ENCODE results near the gene MFGE8. TPM values are rescaled to one million over a fixed set of nuclear protein-coding genes. Genes with fewer than 3 reads are reported as not detected.

MFGE8 gene
- polyA plus RNA-seq, 1 donor from 2014 or later, result 1.1 TPM

DNA sequence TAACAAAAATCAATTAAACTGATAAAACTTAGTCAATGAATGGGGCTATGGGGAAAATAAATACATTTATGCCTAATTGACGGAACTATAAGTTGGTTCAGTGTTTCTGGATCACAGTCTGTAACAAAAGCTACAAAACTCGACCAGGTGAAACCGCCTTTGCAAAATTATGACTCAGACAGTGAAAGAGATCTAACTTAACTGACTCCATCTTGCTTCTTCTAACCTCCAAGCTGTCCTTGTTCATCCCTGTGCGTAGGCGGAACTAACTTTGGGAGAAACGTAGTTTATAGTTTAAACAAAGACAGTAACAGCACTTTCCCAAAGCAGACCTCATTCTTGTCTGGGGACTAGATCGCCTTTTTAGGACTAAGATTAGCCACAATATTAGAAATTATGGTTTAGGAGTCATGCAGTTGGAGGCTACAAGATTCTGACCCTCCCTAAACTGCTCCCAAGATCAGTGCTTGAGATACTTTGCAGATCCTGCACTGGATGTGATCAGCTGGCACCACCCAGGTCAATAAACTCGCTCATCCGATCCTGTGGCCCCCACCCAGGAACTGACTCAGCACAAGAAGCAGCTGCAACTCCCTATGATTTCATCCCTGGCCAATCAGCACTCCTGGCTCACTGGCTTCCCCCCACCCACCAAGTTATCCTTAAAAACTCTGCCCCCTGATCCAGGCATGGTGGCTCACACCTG is 7.2 kb upstream of the MFGE8 start:
- H3K9me3 ChIP-seq (ENCODE audit: low read length), result no peaks in the 10 kb centered on the region

DNA sequence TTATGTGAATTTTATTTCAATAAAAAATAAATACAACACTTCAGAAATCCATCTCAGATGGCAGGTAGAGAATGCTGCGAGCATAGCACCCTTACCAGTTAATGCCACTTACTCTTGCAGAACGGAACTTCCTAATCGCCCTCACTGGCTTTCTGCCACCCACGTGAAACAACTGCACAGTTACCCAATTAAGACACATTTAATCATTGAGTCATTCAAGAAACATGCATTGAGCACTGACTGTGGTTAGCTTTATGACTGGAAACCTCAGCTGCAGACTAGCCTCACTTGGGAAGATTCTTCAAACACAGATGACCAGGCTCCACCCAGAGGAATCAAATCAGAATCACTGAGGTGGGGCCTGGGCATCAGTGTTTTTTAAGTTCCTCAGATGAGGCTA is 5.6 kb upstream of the MFGE8 start:
- no peak overlapping the region for H3K9ac ChIP-seq (ENCODE audit: low read length)
- no peaks in the 10 kb centered on the region for H3K79me2 ChIP-seq (replicated peaks; ENCODE audit: insufficient read depth, low read length)

More for the DNA sequence above, 7.2 kb upstream of the MFGE8 start:
- no peak overlapping the region for H3K4me3 ChIP-seq (ENCODE audit: low read length)
- H3K27ac ChIP-seq (ENCODE audit: low read length), result no peak overlapping the region
- H3F3A ChIP-seq (ENCODE audit: insufficient read depth, low read length, poor library complexity, severe bottlenecking), result no peaks in the 10 kb centered on the region
- no peak overlapping the region for H3K4me2 ChIP-seq (ENCODE audit: low read length)
- H3K9me2 ChIP-seq (ENCODE audit: insufficient read depth, low read length), result no peaks in the 10 kb centered on the region
- H4K20me1 ChIP-seq (ENCODE audit: insufficient read depth), result no peaks in the 10 kb centered on the region
- H3K27me3 ChIP-seq (ENCODE audit: insufficient read depth, low read depth, low read length), result no peaks in the 10 kb centered on the region
- TF ChIP-seq POLR2AphosphoS5 (IDR thresholded peaks at IDR 0.05) (no peak), TAF1 (IDR thresholded peaks at IDR 0.05; ENCODE audit: low read depth) (no peak), EP300 (conservative IDR thresholded peaks at IDR 0.05; ENCODE audit: poor library complexity, severe bottlenecking) (no peak), EZH2 (IDR thresholded peaks at IDR 0.05; ENCODE audit: borderline replicate concordance, insufficient read depth, low read length, poor library complexity, severe bottlenecking) (no peak), RAD21 (conservative IDR thresholded peaks at IDR 0.05) (no peak), MXI1 (conservative IDR thresholded peaks at IDR 0.05; ENCODE audit: poor library complexity, severe bottlenecking) (no peak)
- TF ChIP-seq, protein P1, sequence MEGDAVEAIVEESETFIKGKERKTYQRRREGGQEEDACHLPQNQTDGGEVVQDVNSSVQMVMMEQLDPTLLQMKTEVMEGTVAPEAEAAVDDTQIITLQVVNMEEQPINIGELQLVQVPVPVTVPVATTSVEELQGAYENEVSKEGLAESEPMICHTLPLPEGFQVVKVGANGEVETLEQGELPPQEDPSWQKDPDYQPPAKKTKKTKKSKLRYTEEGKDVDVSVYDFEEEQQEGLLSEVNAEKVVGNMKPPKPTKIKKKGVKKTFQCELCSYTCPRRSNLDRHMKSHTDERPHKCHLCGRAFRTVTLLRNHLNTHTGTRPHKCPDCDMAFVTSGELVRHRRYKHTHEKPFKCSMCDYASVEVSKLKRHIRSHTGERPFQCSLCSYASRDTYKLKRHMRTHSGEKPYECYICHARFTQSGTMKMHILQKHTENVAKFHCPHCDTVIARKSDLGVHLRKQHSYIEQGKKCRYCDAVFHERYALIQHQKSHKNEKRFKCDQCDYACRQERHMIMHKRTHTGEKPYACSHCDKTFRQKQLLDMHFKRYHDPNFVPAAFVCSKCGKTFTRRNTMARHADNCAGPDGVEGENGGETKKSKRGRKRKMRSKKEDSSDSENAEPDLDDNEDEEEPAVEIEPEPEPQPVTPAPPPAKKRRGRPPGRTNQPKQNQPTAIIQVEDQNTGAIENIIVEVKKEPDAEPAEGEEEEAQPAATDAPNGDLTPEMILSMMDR (IDR thresholded peaks at IDR 0.05; ENCODE audit: poor library complexity, severe bottlenecking), result no peak
- TF ChIP-seq, protein P2, sequence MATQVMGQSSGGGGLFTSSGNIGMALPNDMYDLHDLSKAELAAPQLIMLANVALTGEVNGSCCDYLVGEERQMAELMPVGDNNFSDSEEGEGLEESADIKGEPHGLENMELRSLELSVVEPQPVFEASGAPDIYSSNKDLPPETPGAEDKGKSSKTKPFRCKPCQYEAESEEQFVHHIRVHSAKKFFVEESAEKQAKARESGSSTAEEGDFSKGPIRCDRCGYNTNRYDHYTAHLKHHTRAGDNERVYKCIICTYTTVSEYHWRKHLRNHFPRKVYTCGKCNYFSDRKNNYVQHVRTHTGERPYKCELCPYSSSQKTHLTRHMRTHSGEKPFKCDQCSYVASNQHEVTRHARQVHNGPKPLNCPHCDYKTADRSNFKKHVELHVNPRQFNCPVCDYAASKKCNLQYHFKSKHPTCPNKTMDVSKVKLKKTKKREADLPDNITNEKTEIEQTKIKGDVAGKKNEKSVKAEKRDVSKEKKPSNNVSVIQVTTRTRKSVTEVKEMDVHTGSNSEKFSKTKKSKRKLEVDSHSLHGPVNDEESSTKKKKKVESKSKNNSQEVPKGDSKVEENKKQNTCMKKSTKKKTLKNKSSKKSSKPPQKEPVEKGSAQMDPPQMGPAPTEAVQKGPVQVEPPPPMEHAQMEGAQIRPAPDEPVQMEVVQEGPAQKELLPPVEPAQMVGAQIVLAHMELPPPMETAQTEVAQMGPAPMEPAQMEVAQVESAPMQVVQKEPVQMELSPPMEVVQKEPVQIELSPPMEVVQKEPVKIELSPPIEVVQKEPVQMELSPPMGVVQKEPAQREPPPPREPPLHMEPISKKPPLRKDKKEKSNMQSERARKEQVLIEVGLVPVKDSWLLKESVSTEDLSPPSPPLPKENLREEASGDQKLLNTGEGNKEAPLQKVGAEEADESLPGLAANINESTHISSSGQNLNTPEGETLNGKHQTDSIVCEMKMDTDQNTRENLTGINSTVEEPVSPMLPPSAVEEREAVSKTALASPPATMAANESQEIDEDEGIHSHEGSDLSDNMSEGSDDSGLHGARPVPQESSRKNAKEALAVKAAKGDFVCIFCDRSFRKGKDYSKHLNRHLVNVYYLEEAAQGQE (IDR thresholded peaks at IDR 0.05; ENCODE audit: borderline replicate concordance), result no peak
- H3K79me2 ChIP-seq (replicated peaks; ENCODE audit: insufficient read depth, low read length), result no peaks in the 10 kb centered on the region
- no peak overlapping the region for H3K9ac ChIP-seq (ENCODE audit: low read length)
- H3K36me3 ChIP-seq (ENCODE audit: insufficient read depth, low read length), result no peaks in the 10 kb centered on the region
- no peak overlapping the region for H2AFZ ChIP-seq (ENCODE audit: low read depth, low read length)

More for the DNA sequence above, 5.6 kb upstream of the MFGE8 start:
- no peaks in the 10 kb centered on the region for H3K27me3 ChIP-seq (ENCODE audit: insufficient read depth, low read depth, low read length)
- H4K20me1 ChIP-seq (ENCODE audit: insufficient read depth), result no peaks in the 10 kb centered on the region
- H3K27ac ChIP-seq (ENCODE audit: low read length), result no peak overlapping the region
- no peak overlapping the region for H3K4me3 ChIP-seq (ENCODE audit: low read length)
- TF ChIP-seq EP300 (conservative IDR thresholded peaks at IDR 0.05; ENCODE audit: poor library complexity, severe bottlenecking) (no peak), TAF1 (IDR thresholded peaks at IDR 0.05; ENCODE audit: low read depth) (no peak), POLR2AphosphoS5 (IDR thresholded peaks at IDR 0.05) (no peak), SMC3 (conservative IDR thresholded peaks at IDR 0.05; ENCODE audit: poor library complexity) (no peak), MXI1 (conservative IDR thresholded peaks at IDR 0.05; ENCODE audit: poor library complexity, severe bottlenecking) (no peak), EZH2 (IDR thresholded peaks at IDR 0.05; ENCODE audit: borderline replicate concordance, insufficient read depth, low read length, poor library complexity, severe bottlenecking) (no peak), RAD21 (conservative IDR thresholded peaks at IDR 0.05) (no peak)
- TF ChIP-seq, protein P2 (IDR thresholded peaks at IDR 0.05; ENCODE audit: borderline replicate concordance), result no peak
- TF ChIP-seq, protein P1 (IDR thresholded peaks at IDR 0.05; ENCODE audit: poor library complexity, severe bottlenecking), result no peak
- no peaks in the 10 kb centered on the region for H3F3A ChIP-seq (ENCODE audit: insufficient read depth, low read length, poor library complexity, severe bottlenecking)
- H3K9me2 ChIP-seq (ENCODE audit: insufficient read depth, low read length), result no peaks in the 10 kb centered on the region
- no peak overlapping the region for H3K4me2 ChIP-seq (ENCODE audit: low read length)
- H3K36me3 ChIP-seq (ENCODE audit: insufficient read depth, low read length), result no peaks in the 10 kb centered on the region
- H2AFZ ChIP-seq (ENCODE audit: low read depth, low read length), result no peak overlapping the region
- H3K9me3 ChIP-seq (ENCODE audit: low read length), result no peaks in the 10 kb centered on the region
